A673 (cell line): Measurements from ENCODE around the gene CARD16. TPM values are rescaled to one million over a fixed set of nuclear protein-coding genes. Genes with fewer than 3 reads are reported as not detected.

Source experiments
- BruUV-seq: library from RNA; stranded (reverse); fragments of 400-500 nt; replicated peaks from 2 replicates; lab custom pipeline; 2021; lab: Mats Ljungman, UMichigan
- CTCF ChIA-PET: fragments of 300-600 bp; sonication (Branson Sonifier 250); formaldehyde crosslinking; loops from one replicate; lab custom pipeline; 2022; ENCODE audit warnings: antibody characterized with exemption; lab: Charles Lee
- POLR2A ChIA-PET: fragments of 300-600 bp; sonication (Branson Sonifier 250); formaldehyde crosslinking; loops from one replicate; lab custom pipeline; 2022; ENCODE audit warnings: antibody characterized with exemption; ENCODE audit not compliant: low non-redundant PET; lab: Charles Lee
- DNase-seq: peaks from one replicate; pipeline ENCODE4 v3.0.0-alpha.2; 2015; ENCODE audit warnings: low spot score
- H3K27ac ChIP-seq: fragments of 200-600 bp; sonication (generic); 2 replicates; pipeline ENCODE4 v1.5.1; 2016; ENCODE audit warnings: mixed run types, low read depth, mild to moderate bottlenecking, mixed read lengths, antibody characterized with exemption, low read length; ENCODE audit not compliant: poor library complexity, severe bottlenecking
- H3K27me3 ChIP-seq: fragments of 200-600 bp; sonication (generic); replicated peaks from 2 replicates; pipeline ENCODE4 v1.6.1; 2017; ENCODE audit warnings: mixed run types, low read depth, mild to moderate bottlenecking, mixed read lengths, antibody characterized with exemption, low read length; ENCODE audit not compliant: insufficient read depth, poor library complexity
- H3K36me3 ChIP-seq: fragments of 200-600 bp; sonication (generic); 2 replicates; pipeline ENCODE4 v1.6.1; 2016; ENCODE audit warnings: mixed run types, mild to moderate bottlenecking, mixed read lengths, antibody characterized with exemption, low read length; ENCODE audit not compliant: insufficient read depth, poor library complexity, severe bottlenecking
- H3K4me1 ChIP-seq: fragments of 200-600 bp; sonication (generic); 2 replicates; pipeline ENCODE4 v1.6.1; 2017; ENCODE audit warnings: mixed run types, mild to moderate bottlenecking, mixed read lengths, antibody characterized with exemption, low read length; ENCODE audit not compliant: insufficient read depth, poor library complexity, severe bottlenecking
- H3K4me3 ChIP-seq: fragments of 200-600 bp; sonication (generic); 2 replicates; pipeline ENCODE4 v1.5.1; 2016; ENCODE audit warnings: low read depth, mixed run types, mild to moderate bottlenecking, mixed read lengths, low read length; ENCODE audit not compliant: poor library complexity, severe bottlenecking
- H3K9me3 ChIP-seq: fragments of 200-600 bp; sonication (generic); 2 replicates; pipeline ENCODE4 v1.6.1; 2016; ENCODE audit warnings: mixed run types, low read depth, mild to moderate bottlenecking, mixed read lengths, antibody characterized with exemption, low read length; ENCODE audit not compliant: poor library complexity, severe bottlenecking
- EZH2 ChIP-seq: fragments of 200-600 bp; sonication (generic); IDR thresholded peaks from 2 replicates; pipeline ENCODE4 v1.6.1; 2017; ENCODE audit warnings: borderline replicate concordance, low read depth, mild to moderate bottlenecking, mixed read lengths, antibody characterized with exemption, low read length; ENCODE audit not compliant: poor library complexity, severe bottlenecking
- intact Hi-C: fragments of 100-400 bp; cut with micrococcal nuclease; formaldehyde crosslinking; loops from one replicate; pipeline ENCODE4 v1.10.0; 2022; ENCODE audit not compliant: unreplicated experiment
- total RNA-seq: library from RNA; stranded (reverse); gene quantifications from 2 replicates; pipeline ENCODE4 v1.2.3, GENCODE V29; 2021
- TF ChIP-seq, protein P1 (sequence below): fragments of 300-800, 200-600 bp; sonication (generic); conservative IDR thresholded peaks from 2 replicates; pipeline ENCODE4 v1.5.1; 2017; ENCODE audit warnings: low read depth, mild to moderate bottlenecking, antibody characterized with exemption, low read length, moderate library complexity, mixed read lengths

CARD16 gene
- total RNA-seq, 1 experiment from 2014 or later, result 8.0 TPM

DNA sequence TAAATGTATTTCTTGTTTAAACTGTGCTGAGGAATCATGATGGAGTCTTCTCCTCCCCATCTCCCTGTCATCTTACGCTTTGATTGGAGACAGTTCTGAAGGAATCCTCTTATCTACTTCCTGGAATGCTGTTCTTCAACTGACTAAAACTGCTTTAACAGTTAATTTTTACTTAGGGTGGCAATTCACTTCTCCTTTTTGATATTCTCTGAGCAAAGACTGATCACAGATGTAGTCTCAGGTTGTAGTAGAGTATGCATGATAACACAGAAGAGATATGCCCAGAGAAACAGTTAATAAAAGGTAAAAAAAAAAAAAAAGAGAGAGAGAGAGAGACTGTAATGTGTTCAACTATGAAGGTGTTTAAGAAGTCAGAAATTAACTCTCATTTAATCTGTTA lies 20.7 kb downstream of the CARD16 start:
- POLR2A ChIA-PET, result no interaction called here
- CTCF ChIA-PET, result no interaction called here

DNA sequence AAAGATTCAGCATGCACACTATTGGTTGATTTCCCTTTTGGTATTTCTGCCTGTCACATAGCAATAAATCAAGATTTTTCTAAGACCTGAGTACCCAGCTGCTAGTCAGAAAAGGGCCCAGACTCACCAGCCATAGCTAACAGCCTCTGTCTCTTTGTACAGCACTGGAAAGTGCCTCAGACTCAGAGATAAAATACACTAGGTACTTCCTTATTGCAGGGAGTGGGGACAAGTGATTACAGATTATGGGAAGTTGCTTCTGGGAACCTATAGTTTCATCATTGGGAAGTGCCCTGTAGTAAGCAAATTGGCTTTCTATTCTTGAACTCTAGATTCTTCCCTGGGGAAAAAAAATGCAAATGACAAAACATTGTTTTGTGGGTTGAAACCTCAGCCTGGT lies 22.1 kb downstream of the CARD16 start, which contains the start of gene CASP5:
Gene CASP5 (minus strand): TSS at position 166 of the 400 bp plus-strand sequence. CDS start 32 bp downstream, at position 134.
- Histone ChIP-seq H3K4me3 (no peak within 1 kb of the TSS), H3K27me3 (no peaks in the 10 kb centered on the region), H3K9me3 (no peaks in the 10 kb centered on the region), H3K27ac (no peak within 1 kb of the TSS), H3K36me3 (no peaks in the 10 kb centered on the region), H3K4me1 (peaks cover 4% of the 10 kb centered on the region)
- intact Hi-C loops, result no loop called here
- BruUV-seq, result no TSS peak
- TF ChIP-seq EZH2, result no peak
- TF ChIP-seq, protein P1, sequence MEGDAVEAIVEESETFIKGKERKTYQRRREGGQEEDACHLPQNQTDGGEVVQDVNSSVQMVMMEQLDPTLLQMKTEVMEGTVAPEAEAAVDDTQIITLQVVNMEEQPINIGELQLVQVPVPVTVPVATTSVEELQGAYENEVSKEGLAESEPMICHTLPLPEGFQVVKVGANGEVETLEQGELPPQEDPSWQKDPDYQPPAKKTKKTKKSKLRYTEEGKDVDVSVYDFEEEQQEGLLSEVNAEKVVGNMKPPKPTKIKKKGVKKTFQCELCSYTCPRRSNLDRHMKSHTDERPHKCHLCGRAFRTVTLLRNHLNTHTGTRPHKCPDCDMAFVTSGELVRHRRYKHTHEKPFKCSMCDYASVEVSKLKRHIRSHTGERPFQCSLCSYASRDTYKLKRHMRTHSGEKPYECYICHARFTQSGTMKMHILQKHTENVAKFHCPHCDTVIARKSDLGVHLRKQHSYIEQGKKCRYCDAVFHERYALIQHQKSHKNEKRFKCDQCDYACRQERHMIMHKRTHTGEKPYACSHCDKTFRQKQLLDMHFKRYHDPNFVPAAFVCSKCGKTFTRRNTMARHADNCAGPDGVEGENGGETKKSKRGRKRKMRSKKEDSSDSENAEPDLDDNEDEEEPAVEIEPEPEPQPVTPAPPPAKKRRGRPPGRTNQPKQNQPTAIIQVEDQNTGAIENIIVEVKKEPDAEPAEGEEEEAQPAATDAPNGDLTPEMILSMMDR, result no peak
- ChIA-PET CTCF (no interaction called here), POLR2A (no interaction called here)
- peak; percentile 25 for DNase-seq

More for the DNA sequence above, 20.7 kb downstream of the CARD16 start:
- TF ChIP-seq, protein P1, result no peak
- TF ChIP-seq EZH2, result no peak
- no peaks in the 10 kb centered on the region for H3K27me3 ChIP-seq
- no peaks in the 10 kb centered on the region for H3K9me3 ChIP-seq
- no peaks in the 10 kb centered on the region for H3K36me3 ChIP-seq
- H3K4me1 ChIP-seq, result peaks cover 4% of the 10 kb centered on the region
- no TSS peak for BruUV-seq
- DNase-seq, result no peak
- H3K27ac ChIP-seq, result no peak overlapping the region
- H3K4me3 ChIP-seq, result no peak overlapping the region
- intact Hi-C loops, result no loop called here

DNA sequence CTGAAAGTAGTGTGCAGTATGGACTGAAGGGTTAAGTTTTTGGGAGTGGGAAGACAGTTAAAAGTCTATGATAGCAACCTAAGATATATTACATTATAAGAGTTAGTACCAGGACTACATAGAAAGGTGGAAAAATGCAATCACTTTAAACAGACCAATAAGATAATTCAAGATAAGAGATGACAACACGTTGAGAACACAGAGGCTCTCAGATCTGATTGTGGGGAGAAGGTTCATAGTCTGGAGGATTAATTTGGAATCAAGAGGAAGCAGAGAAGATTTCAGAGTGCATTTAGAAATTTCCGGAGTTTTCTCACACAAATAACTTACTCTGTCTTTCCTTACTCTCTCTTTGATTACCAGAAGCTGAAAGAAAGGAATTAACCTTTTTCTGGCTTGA lies 22.6 kb downstream of the CARD16 start:
- ChIA-PET POLR2A (no interaction called here), CTCF (no interaction called here)
- TF ChIP-seq, protein P1, result no peak
- no peak for TF ChIP-seq EZH2

More for the DNA sequence above, 22.6 kb downstream of the CARD16 start:
- no peak overlapping the region for H3K4me3 ChIP-seq
- no peaks in the 10 kb centered on the region for H3K36me3 ChIP-seq
- DNase-seq, result no peak
- BruUV-seq, result no TSS peak
- H3K4me1 ChIP-seq, result peaks cover 4% of the 10 kb centered on the region
- no peak overlapping the region for H3K27ac ChIP-seq
- no peaks in the 10 kb centered on the region for H3K27me3 ChIP-seq
- no peaks in the 10 kb centered on the region for H3K9me3 ChIP-seq
- intact Hi-C loops, result no loop called here
